ENCODE measurements around the gene ACOT7.

- TF ChIP-seq, protein P1, sequence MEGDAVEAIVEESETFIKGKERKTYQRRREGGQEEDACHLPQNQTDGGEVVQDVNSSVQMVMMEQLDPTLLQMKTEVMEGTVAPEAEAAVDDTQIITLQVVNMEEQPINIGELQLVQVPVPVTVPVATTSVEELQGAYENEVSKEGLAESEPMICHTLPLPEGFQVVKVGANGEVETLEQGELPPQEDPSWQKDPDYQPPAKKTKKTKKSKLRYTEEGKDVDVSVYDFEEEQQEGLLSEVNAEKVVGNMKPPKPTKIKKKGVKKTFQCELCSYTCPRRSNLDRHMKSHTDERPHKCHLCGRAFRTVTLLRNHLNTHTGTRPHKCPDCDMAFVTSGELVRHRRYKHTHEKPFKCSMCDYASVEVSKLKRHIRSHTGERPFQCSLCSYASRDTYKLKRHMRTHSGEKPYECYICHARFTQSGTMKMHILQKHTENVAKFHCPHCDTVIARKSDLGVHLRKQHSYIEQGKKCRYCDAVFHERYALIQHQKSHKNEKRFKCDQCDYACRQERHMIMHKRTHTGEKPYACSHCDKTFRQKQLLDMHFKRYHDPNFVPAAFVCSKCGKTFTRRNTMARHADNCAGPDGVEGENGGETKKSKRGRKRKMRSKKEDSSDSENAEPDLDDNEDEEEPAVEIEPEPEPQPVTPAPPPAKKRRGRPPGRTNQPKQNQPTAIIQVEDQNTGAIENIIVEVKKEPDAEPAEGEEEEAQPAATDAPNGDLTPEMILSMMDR (IDR thresholded peaks at IDR 0.05; ENCODE audit: borderline replicate concordance, extremely low read depth, low read length, poor library complexity, severe bottlenecking) = no peak
- TF ChIP-seq EZH2 (IDR thresholded peaks at IDR 0.05; ENCODE audit: borderline replicate concordance, low read depth, low read length, severe bottlenecking) = no peak
These were observed 160.2 kb downstream of the ACOT7 start for GRCh38 chr1:6233376-6233775.
